ENCODE measurements around the gene JSRP1.

Gene JSRP1

DNA sequence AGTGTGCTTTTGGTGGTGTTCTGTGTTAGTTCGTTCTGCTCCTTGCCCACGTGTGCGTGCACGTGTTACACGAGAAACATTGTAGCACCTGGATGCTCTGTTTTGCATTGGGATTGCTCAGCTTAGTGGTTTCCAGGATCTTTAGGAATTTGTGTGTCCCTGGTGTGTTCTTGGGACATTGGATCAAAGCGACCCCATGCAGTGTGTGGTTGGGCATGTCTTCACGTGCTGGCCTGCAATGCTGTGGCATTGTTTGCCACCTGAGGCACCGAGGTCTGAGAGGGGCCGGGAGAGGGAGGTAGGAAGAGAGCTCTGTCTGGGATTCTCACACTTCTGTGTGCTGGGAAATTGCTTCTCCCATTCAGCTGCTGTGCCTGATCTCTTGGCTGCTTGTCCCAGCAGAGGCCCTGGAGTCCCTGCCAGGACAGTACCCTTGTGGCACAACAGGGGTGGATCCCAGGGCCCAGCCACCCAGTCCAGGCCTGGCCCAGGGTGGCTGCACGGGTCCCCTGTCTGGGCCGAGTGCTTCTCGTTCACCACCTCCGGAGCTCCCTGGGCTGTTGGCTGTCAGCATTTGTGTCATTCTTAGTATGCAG is 31.4 kb downstream of the JSRP1 start:
- no peaks in the 10 kb centered on the region for H3K79me1 ChIP-seq (ENCODE audit: low read length)
- H3K4me1 ChIP-seq (ENCODE audit: control insufficient read depth, low read depth, low read length), result no peaks in the 10 kb centered on the region
- peaks cover 3% of the 10 kb centered on the region for H3K36me3 ChIP-seq (ENCODE audit: control insufficient read depth, insufficient read depth, low read length)
- H3K23ac ChIP-seq (ENCODE audit: low read length), result no peak overlapping the region
- no peak overlapping the region for H4K5ac ChIP-seq (ENCODE audit: low read length)
- no peaks in the 10 kb centered on the region for H3K79me2 ChIP-seq (ENCODE audit: control insufficient read depth, insufficient read depth, low read length)
- H3K4ac ChIP-seq (ENCODE audit: low read depth, low read length), result no peak overlapping the region
- H3K4me2 ChIP-seq (ENCODE audit: low read length), result no peak overlapping the region
- H2BK15ac ChIP-seq (replicated peaks; ENCODE audit: low read depth), result no peak overlapping the region
- no peak for DNase-seq
- no peak overlapping the region for H3K9ac ChIP-seq (ENCODE audit: low read length)
- no peaks in the 10 kb centered on the region for H3K27me3 ChIP-seq (ENCODE audit: insufficient read depth, low read length, poor library complexity)
- H2AK5ac ChIP-seq (ENCODE audit: low read length), result no peak overlapping the region
- no peak overlapping the region for H2BK120ac ChIP-seq (ENCODE audit: low read depth, low read length)
- H3K27ac ChIP-seq (ENCODE audit: low read depth, low read length), result no peak overlapping the region
- no peak overlapping the region for H3K18ac ChIP-seq (ENCODE audit: low read length)
- H3K4me3 ChIP-seq (ENCODE audit: low read length), result no peak overlapping the region
- no peak overlapping the region for H3K56ac ChIP-seq (ENCODE audit: low read length)
- WGBS (ENCODE audit: extremely low coverage, insufficient coverage, low lambda C conversion rate), result no CpG with 5 or more reads among the region's 13 CpGs
- H4K8ac ChIP-seq (ENCODE audit: low read depth, low read length), result no peak overlapping the region
- no peak overlapping the region for H2BK5ac ChIP-seq (ENCODE audit: low read length)

- no peak overlapping the region for H3K4me3 ChIP-seq (ENCODE audit: low read length)
- H3K79me2 ChIP-seq (ENCODE audit: control insufficient read depth, insufficient read depth, low read length), result no peaks in the 10 kb centered on the region
- peaks cover 3% of the 10 kb centered on the region for H3K36me3 ChIP-seq (ENCODE audit: control insufficient read depth, insufficient read depth, low read length)
- H4K8ac ChIP-seq (ENCODE audit: low read depth, low read length), result no peak overlapping the region
- H2AK5ac ChIP-seq (ENCODE audit: low read length), result no peak overlapping the region
- no peak overlapping the region for H3K27ac ChIP-seq (ENCODE audit: low read depth, low read length)
- WGBS (ENCODE audit: extremely low coverage, insufficient coverage, low lambda C conversion rate), result no CpG with 5 or more reads among the region's 14 CpGs
- no peak for DNase-seq
- H3K27me3 ChIP-seq (ENCODE audit: insufficient read depth, low read length, poor library complexity), result no peaks in the 10 kb centered on the region
- H3K9ac ChIP-seq (ENCODE audit: low read length), result no peak overlapping the region
- no peak overlapping the region for H4K5ac ChIP-seq (ENCODE audit: low read length)
- H2BK120ac ChIP-seq (ENCODE audit: low read depth, low read length), result no peak overlapping the region
- H3K18ac ChIP-seq (ENCODE audit: low read length), result no peak overlapping the region
- no peak overlapping the region for H3K23ac ChIP-seq (ENCODE audit: low read length)
- H3K4me1 ChIP-seq (ENCODE audit: control insufficient read depth, low read depth, low read length), result no peaks in the 10 kb centered on the region
- no peak overlapping the region for H3K4ac ChIP-seq (ENCODE audit: low read depth, low read length)
- no peak overlapping the region for H2BK5ac ChIP-seq (ENCODE audit: low read length)
- H2BK15ac ChIP-seq (replicated peaks; ENCODE audit: low read depth), result no peak overlapping the region
- H3K79me1 ChIP-seq (ENCODE audit: low read length), result no peaks in the 10 kb centered on the region
- no peak overlapping the region for H3K56ac ChIP-seq (ENCODE audit: low read length)
- no peak overlapping the region for H3K4me2 ChIP-seq (ENCODE audit: low read length)
Observed at GRCh38 chr19:2223959-2224358, 32.3 kb downstream of the JSRP1 start.

DNA sequence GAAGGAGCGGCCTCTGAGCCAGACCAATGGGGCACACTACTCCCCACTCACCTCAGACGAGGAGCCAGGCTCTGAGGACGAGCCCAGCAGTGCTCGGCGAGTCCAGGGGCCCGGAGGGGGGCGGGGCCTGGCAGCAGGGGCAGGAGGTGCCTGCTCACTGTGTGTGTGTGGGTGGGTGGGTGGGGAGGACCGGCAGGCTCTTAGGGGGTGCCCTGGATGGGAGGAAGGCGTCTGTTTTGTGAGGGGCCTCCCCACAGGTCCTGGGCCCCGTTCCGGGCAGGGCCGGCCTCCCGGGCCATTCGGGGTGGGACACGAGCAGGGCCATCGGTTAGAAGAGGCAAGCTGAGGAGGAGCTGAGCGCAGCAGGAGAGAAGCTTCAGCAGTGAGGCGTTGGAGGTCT is 32.8 kb downstream of the JSRP1 start:
- WGBS (ENCODE audit: extremely low coverage, insufficient coverage, low lambda C conversion rate), result no CpG with 5 or more reads among the region's 18 CpGs
- DNase-seq, result no peak
- no peak overlapping the region for H3K18ac ChIP-seq (ENCODE audit: low read length)
- no peak overlapping the region for H2BK15ac ChIP-seq (replicated peaks; ENCODE audit: low read depth)
- H3K36me3 ChIP-seq (ENCODE audit: control insufficient read depth, insufficient read depth, low read length), result peaks cover 3% of the 10 kb centered on the region
- no peak overlapping the region for H2BK5ac ChIP-seq (ENCODE audit: low read length)
- no peaks in the 10 kb centered on the region for H3K27me3 ChIP-seq (ENCODE audit: insufficient read depth, low read length, poor library complexity)
- H3K56ac ChIP-seq (ENCODE audit: low read length), result no peak overlapping the region
- H4K8ac ChIP-seq (ENCODE audit: low read depth, low read length), result no peak overlapping the region
- no peaks in the 10 kb centered on the region for H3K4me1 ChIP-seq (ENCODE audit: control insufficient read depth, low read depth, low read length)
- no peak overlapping the region for H4K5ac ChIP-seq (ENCODE audit: low read length)
- H3K79me2 ChIP-seq (ENCODE audit: control insufficient read depth, insufficient read depth, low read length), result no peaks in the 10 kb centered on the region
- H3K79me1 ChIP-seq (ENCODE audit: low read length), result no peaks in the 10 kb centered on the region
- H2AK5ac ChIP-seq (ENCODE audit: low read length), result no peak overlapping the region
- no peak overlapping the region for H3K23ac ChIP-seq (ENCODE audit: low read length)
- H3K9ac ChIP-seq (ENCODE audit: low read length), result no peak overlapping the region
- no peak overlapping the region for H3K27ac ChIP-seq (ENCODE audit: low read depth, low read length)
- H3K4me2 ChIP-seq (ENCODE audit: low read length), result no peak overlapping the region
- no peak overlapping the region for H3K4ac ChIP-seq (ENCODE audit: low read depth, low read length)
- H2BK120ac ChIP-seq (ENCODE audit: low read depth, low read length), result no peak overlapping the region
- H3K4me3 ChIP-seq (ENCODE audit: low read length), result no peak overlapping the region

GRCh38 chr19:2221918-2222317 is 34.3 kb downstream of the JSRP1 start:
- no peak overlapping the region for H3K4me2 ChIP-seq (ENCODE audit: low read length)
- no peaks in the 10 kb centered on the region for H3K27me3 ChIP-seq (ENCODE audit: insufficient read depth, low read length, poor library complexity)
- no peak overlapping the region for H4K5ac ChIP-seq (ENCODE audit: low read length)
- no peak for DNase-seq
- H3K18ac ChIP-seq (ENCODE audit: low read length), result no peak overlapping the region
- no peak overlapping the region for H2BK120ac ChIP-seq (ENCODE audit: low read depth, low read length)
- no peak overlapping the region for H2AK5ac ChIP-seq (ENCODE audit: low read length)
- H3K9ac ChIP-seq (ENCODE audit: low read length), result no peak overlapping the region
- H3K79me1 ChIP-seq (ENCODE audit: low read length), result no peaks in the 10 kb centered on the region
- no peak overlapping the region for H3K27ac ChIP-seq (ENCODE audit: low read depth, low read length)
- H3K79me2 ChIP-seq (ENCODE audit: control insufficient read depth, insufficient read depth, low read length), result no peaks in the 10 kb centered on the region
- H2BK5ac ChIP-seq (ENCODE audit: low read length), result no peak overlapping the region
- H3K4me3 ChIP-seq (ENCODE audit: low read length), result no peak overlapping the region
- H4K8ac ChIP-seq (ENCODE audit: low read depth, low read length), result no peak overlapping the region
- no peak overlapping the region for H3K4ac ChIP-seq (ENCODE audit: low read depth, low read length)
- H3K36me3 ChIP-seq (ENCODE audit: control insufficient read depth, insufficient read depth, low read length), result peaks cover 7% of the 10 kb centered on the region
- H3K23ac ChIP-seq (ENCODE audit: low read length), result no peak overlapping the region
- WGBS (ENCODE audit: extremely low coverage, insufficient coverage, low lambda C conversion rate), result no CpG with 5 or more reads among the region's 20 CpGs
- no peaks in the 10 kb centered on the region for H3K4me1 ChIP-seq (ENCODE audit: control insufficient read depth, low read depth, low read length)
- H2BK15ac ChIP-seq (replicated peaks; ENCODE audit: low read depth), result no peak overlapping the region
- no peak overlapping the region for H3K56ac ChIP-seq (ENCODE audit: low read length)

DNA sequence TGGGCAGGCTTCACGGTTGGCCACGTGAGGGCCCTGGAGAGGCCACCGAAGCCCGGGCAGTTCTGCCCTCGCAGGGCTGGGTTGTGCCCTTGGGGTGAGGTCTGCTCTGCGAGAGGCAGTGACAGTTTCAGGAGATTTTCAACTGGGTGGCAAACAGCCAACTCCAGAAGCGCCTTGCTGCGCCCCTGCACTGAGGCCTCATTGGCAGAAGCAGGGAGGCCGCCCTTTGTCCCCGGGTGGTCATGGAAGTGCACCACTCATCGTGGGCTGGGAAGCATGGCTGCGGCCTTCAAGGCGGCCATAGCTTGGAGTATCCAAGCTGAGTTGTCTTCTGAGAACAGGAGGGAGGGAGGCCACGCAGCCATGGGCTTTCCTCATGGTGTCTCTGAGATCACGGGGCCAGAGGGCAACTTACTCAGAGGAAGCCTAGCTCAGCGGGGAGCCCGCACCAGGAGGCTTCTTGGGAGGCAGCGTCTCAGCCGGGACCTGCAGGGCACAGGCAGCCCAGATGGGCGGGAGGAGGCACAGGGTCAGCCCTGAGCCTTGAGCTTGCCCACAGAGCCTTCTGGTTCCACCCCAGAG is 34.9 kb downstream of the JSRP1 start:
- Histone ChIP-seq H3K18ac (ENCODE audit: low read length) (no peak overlapping the region), H3K23ac (ENCODE audit: low read length) (no peak overlapping the region), H3K36me3 (ENCODE audit: control insufficient read depth, insufficient read depth, low read length) (peaks cover 8% of the 10 kb centered on the region), H3K4me1 (ENCODE audit: control insufficient read depth, low read depth, low read length) (no peaks in the 10 kb centered on the region), H3K4me3 (ENCODE audit: low read length) (no peak overlapping the region), H3K4ac (ENCODE audit: low read depth, low read length) (no peak overlapping the region), H2BK15ac (replicated peaks; ENCODE audit: low read depth) (no peak overlapping the region), H3K79me2 (ENCODE audit: control insufficient read depth, insufficient read depth, low read length) (no peaks in the 10 kb centered on the region), H3K27ac (ENCODE audit: low read depth, low read length) (no peak overlapping the region), H2AK5ac (ENCODE audit: low read length) (no peak overlapping the region), H4K8ac (ENCODE audit: low read depth, low read length) (no peak overlapping the region), H3K4me2 (ENCODE audit: low read length) (no peak overlapping the region), H3K9ac (ENCODE audit: low read length) (no peak overlapping the region), H3K56ac (ENCODE audit: low read length) (no peak overlapping the region), H2BK120ac (ENCODE audit: low read depth, low read length) (no peak overlapping the region), H3K27me3 (ENCODE audit: insufficient read depth, low read length, poor library complexity) (no peaks in the 10 kb centered on the region), H3K79me1 (ENCODE audit: low read length) (no peaks in the 10 kb centered on the region), H4K5ac (ENCODE audit: low read length) (no peak overlapping the region), H2BK5ac (ENCODE audit: low read length) (no peak overlapping the region)
- DNase-seq, result no peak
- no CpG with 5 or more reads among the region's 20 CpGs for WGBS (ENCODE audit: extremely low coverage, insufficient coverage, low lambda C conversion rate)

DNA sequence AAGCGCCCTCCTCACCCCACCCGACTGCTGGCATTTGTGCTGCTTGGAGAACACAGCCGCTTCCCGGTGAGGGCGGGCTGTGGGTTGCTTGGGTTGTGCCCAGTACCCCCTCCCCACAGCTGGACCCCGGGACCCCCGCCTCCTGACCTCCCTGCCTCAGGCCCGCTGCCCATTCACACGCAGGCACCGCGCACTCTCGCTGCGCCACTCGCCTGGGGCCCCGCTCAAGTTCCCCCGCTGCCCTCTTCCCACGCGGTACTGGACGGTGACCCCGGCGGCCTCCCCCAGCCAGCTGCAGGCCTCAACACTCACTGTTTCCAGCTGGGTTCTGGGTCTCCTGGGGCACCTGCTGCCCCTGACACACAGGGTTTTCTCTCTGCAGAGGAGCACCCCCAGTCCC is 36.5 kb downstream of the JSRP1 start:
- Histone ChIP-seq H3K36me3 (ENCODE audit: control insufficient read depth, insufficient read depth, low read length) (peaks cover 8% of the 10 kb centered on the region), H2BK120ac (ENCODE audit: low read depth, low read length) (no peak overlapping the region), H2BK15ac (replicated peaks; ENCODE audit: low read depth) (no peak overlapping the region), H3K79me1 (ENCODE audit: low read length) (no peaks in the 10 kb centered on the region), H3K79me2 (ENCODE audit: control insufficient read depth, insufficient read depth, low read length) (no peaks in the 10 kb centered on the region), H3K56ac (ENCODE audit: low read length) (no peak overlapping the region), H2BK5ac (ENCODE audit: low read length) (no peak overlapping the region), H3K23ac (ENCODE audit: low read length) (no peak overlapping the region), H3K27ac (ENCODE audit: low read depth, low read length) (no peak overlapping the region), H3K27me3 (ENCODE audit: insufficient read depth, low read length, poor library complexity) (no peaks in the 10 kb centered on the region), H2AK5ac (ENCODE audit: low read length) (no peak overlapping the region), H3K4me2 (ENCODE audit: low read length) (no peak overlapping the region), H4K5ac (ENCODE audit: low read length) (no peak overlapping the region), H3K18ac (ENCODE audit: low read length) (no peak overlapping the region), H3K4ac (ENCODE audit: low read depth, low read length) (no peak overlapping the region), H3K4me3 (ENCODE audit: low read length) (no peak overlapping the region), H3K4me1 (ENCODE audit: control insufficient read depth, low read depth, low read length) (no peaks in the 10 kb centered on the region), H4K8ac (ENCODE audit: low read depth, low read length) (no peak overlapping the region), H3K9ac (ENCODE audit: low read length) (no peak overlapping the region)
- no peak for DNase-seq
- WGBS (ENCODE audit: extremely low coverage, insufficient coverage, low lambda C conversion rate), result no CpG with 5 or more reads among the region's 21 CpGs
